Uterus (tissue), 4 donors: ENCODE measurements around the gene TRIM77. TPM values are rescaled to one million over a fixed set of nuclear protein-coding genes. Genes with fewer than 3 reads are reported as not detected.
"Not testable (repeated sequence)": the region's sequence is repeated elsewhere in the genome, so short reads cannot be mapped to it uniquely, and the experiment has no call there.

Source experiments
- DNase-seq, 2 donors: peaks; one replicate each; pipeline ENCODE4 v3.0.0-alpha.2; 2019 to 2020
- H3K27ac ChIP-seq, 2 donors: fragments of 200-600 bp; sonication (generic); 1 replicate in 1 of 2; 2 replicates in 1 of 2; pipeline ENCODE4 v1.5.1; 2016 to 2018
- H3K27me3 ChIP-seq, 2 donors: fragments of 200-600 bp; sonication (generic); one replicate each; pipeline ENCODE4 v1.5.1; 2018 to 2019; ENCODE audit warnings: control low read depth in 1 of 2
- H3K36me3 ChIP-seq, 2 donors: fragments of 200-600 bp; sonication (generic); one replicate each; pipeline ENCODE4 v1.5.1; 2019; ENCODE audit warnings: control low read depth in 1 of 2
- H3K4me1 ChIP-seq, 2 donors: fragments of 200-600 bp; sonication (generic); one replicate each; pipeline ENCODE4 v1.5.1; 2018 to 2019; ENCODE audit warnings: control low read depth in 1 of 2
- H3K4me3 ChIP-seq, 2 donors: fragments of 200-600 bp; sonication (generic); 1 replicate in 1 of 2; 2 replicates in 1 of 2; pipeline ENCODE4 v1.5.1; 2018 to 2019; ENCODE audit warnings: mild to moderate bottlenecking in 1 of 2
- H3K9me3 ChIP-seq, 2 donors: fragments of 200-600 bp; sonication (generic); one replicate each; pipeline ENCODE4 v1.5.1; 2019; ENCODE audit warnings: control low read depth in 1 of 2
- POLR2A ChIP-seq, 2 donors: fragments of 450-650 bp; IDR thresholded peaks; one replicate each; pipeline ENCODE4 v1.6.1; 2016; ENCODE audit warnings: antibody characterized with exemption in 2 of 2, mild to moderate bottlenecking in 1 of 2, moderate library complexity in 1 of 2
- intact Hi-C: fragments of 100-400 bp; cut with DNase I; formaldehyde crosslinking; loops from one replicate; pipeline ENCODE4 v1.15.1; 2023; ENCODE audit warnings: low total_unique reads
- small RNA-seq: library from RNA; depleted of rRNA; stranded (forward); fragments of <200 nt; gene quantifications from one replicate; pipeline ENCODE3, GENCODE V24; 2016
- total RNA-seq, 4 donors: library from RNA; depleted of rRNA in 3 of 4; stranded (reverse); fragments of >200 nt in 3 of 4; gene quantifications; one replicate each; pipeline versions ENCODE4 v1.1.0 to v1.2.4, GENCODE V29; 2014 to 2023
- TF ChIP-seq, protein P1 (sequence below), 4 experiments: fragments of 200-600 bp in 2 of 4; fragments of 450-650 bp in 2 of 4; sonication (generic) in 2 of 4; IDR thresholded peaks; one replicate each; pipeline ENCODE4 v1.5.1; 2016 to 2019; ENCODE audit warnings: antibody characterized with exemption in 4 of 4, mild to moderate bottlenecking in 2 of 4, moderate library complexity in 1 of 4
- donor health status: DM: yes; HTN: yes; CAD: no.

TRIM77 gene
- total RNA-seq, 4 donors from 2014 or later = not detected

DNA sequence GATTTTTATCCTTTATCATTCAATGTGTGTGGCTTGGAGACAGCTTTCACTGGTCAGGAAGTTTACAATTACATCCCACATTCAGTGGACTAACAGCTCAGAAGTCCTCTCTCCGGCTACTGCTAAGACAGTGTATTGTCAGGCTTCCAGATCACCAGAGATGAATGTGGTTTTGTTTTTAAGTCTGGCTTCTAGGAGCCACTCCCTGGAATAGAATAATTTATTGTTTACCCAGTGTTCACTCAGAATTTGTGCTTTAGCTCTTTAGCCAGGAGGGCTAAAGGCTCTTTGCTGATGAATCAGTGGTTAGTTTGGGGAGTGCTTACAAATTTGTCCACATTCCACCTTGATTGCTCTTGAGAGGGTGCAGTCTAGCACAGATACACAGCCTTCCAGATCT, 26.5 kb downstream of the TRIM77 start:
- Histone ChIP-seq H3K27ac (no peak overlapping the region), H3K9me3 (no peaks in the 10 kb centered on the region), H3K4me1 (no peaks in the 10 kb centered on the region), H3K36me3 (no peaks in the 10 kb centered on the region), H3K4me3 (no peak overlapping the region), H3K27me3 (no peaks in the 10 kb centered on the region)
- intact Hi-C loops = no loop called here
- DNase-seq = no peak
- TF ChIP-seq POLR2A (IDR thresholded peaks at IDR 0.05) = no peak

DNA sequence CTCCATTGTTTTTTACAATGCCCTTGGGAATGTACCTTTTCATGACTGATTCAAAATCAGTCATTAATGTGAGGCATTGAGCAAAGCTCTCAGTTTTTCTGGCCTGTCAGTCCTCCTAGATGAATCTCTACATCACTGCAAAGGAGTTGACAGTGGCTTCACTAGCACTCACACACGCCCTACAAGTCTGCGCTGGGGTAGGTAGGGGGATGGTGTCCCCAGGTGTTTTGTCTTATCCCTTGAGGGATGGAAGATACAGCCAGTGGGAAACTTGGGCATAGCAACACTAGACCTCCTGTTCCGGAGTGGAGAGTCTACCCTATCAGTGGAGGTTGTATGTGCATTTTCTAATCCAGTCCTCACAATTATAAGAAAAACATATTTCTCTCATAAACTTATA, 27.0 kb downstream of the TRIM77 start:
- no peak overlapping the region for H3K27ac ChIP-seq
- TF ChIP-seq POLR2A (IDR thresholded peaks at IDR 0.05) = no peak
- TF ChIP-seq, protein P1, sequence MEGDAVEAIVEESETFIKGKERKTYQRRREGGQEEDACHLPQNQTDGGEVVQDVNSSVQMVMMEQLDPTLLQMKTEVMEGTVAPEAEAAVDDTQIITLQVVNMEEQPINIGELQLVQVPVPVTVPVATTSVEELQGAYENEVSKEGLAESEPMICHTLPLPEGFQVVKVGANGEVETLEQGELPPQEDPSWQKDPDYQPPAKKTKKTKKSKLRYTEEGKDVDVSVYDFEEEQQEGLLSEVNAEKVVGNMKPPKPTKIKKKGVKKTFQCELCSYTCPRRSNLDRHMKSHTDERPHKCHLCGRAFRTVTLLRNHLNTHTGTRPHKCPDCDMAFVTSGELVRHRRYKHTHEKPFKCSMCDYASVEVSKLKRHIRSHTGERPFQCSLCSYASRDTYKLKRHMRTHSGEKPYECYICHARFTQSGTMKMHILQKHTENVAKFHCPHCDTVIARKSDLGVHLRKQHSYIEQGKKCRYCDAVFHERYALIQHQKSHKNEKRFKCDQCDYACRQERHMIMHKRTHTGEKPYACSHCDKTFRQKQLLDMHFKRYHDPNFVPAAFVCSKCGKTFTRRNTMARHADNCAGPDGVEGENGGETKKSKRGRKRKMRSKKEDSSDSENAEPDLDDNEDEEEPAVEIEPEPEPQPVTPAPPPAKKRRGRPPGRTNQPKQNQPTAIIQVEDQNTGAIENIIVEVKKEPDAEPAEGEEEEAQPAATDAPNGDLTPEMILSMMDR (IDR thresholded peaks at IDR 0.05) = no peak
- no peaks in the 10 kb centered on the region for H3K9me3 ChIP-seq
- no peaks in the 10 kb centered on the region for H3K4me1 ChIP-seq
- intact Hi-C loops = no loop called here
- H3K27me3 ChIP-seq = no peaks in the 10 kb centered on the region
- no peak for DNase-seq
- no peak overlapping the region for H3K4me3 ChIP-seq
- H3K36me3 ChIP-seq = no peaks in the 10 kb centered on the region

DNA sequence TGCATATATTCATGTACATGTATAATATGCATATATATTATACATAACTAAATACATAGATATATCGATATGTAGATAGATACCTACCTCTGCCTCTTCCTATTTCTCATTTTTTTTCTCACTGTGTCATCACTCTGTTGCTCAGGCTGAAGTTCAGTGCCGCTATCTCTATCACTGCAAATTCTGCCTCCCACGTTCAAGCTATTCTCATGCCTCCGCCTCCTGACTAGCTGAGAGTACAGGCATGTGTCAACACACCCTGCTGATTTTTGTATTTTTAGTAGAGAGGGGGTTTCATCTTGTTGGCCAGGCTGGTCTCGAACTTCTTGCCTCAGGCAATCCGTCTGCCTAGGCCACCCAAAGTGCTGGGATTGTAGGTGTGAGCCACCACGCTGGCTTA, 31.3 kb downstream of the TRIM77 start:
- H3K36me3 ChIP-seq, intact Hi-C loops, H3K9me3 ChIP-seq, H3K4me1 ChIP-seq, DNase-seq, H3K4me3 ChIP-seq, H3K27ac ChIP-seq, H3K27me3 ChIP-seq: not testable (repeated sequence)

DNA sequence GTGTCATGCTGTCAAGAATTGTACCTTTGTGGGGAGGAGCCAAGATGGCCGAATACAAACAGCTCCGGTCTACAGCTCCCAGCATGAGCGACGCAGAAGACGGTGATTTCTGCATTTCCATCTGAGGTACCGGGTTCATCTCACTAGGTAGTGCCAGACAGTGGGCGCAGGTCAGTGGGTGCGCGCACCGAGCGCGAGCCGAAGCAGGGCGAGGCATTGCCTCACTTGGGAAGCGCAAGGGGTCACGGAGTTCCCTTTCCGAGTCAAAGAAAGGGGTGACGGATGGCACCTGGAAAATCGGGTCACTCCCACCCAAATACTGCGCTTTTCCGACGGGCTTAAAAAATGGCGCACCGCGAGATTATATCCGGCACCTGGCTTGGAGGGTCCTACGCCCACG, 34.1 kb downstream of the TRIM77 start:
- H3K4me3 ChIP-seq, H3K9me3 ChIP-seq, DNase-seq, H3K27ac ChIP-seq, H3K27me3 ChIP-seq, intact Hi-C loops, H3K36me3 ChIP-seq, H3K4me1 ChIP-seq: not testable (repeated sequence)

DNA sequence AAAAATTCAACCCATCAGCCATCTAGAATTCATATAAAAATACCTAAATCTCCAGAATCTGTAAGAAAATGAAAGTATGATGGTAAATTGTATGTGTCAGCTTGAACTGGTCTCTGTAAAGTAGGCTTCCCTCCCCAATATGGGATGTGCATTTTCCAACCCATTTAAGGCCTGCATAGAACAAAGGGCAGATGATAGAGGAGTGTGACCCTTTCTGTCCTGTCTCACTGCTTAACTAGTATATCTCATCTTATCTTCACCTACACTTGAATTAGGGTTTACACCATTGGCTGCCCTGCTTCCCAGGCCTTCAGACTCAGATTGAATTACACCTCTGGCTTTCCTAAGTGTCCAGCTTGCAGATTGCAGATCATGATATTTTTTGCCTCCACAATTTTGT, 40.7 kb downstream of the TRIM77 start:
- H3K36me3 ChIP-seq, H3K27ac ChIP-seq, H3K4me3 ChIP-seq, H3K4me1 ChIP-seq, intact Hi-C loops, H3K27me3 ChIP-seq, DNase-seq, H3K9me3 ChIP-seq: not testable (repeated sequence)

Small RNA genes lying within 50 kb of the gene (small RNA-seq; reads per million reads assigned to genes)
- not detected for gene AP003122.3

Other genes starting within 250 kb of the TRIM77 start
- 10 to 100 TPM; 12.3 to 58.4 (median 27.9) TPM for gene NOX4, start 218.9 kb upstream of the TRIM77 start, total RNA-seq
- gene TRIM49, start 98.3 kb downstream of the TRIM77 start, total RNA-seq = not detected
- not detected for gene TRIM64B, start 168.2 kb downstream of the TRIM77 start, total RNA-seq
- not detected for gene TRIM49D1, start 211.9 kb downstream of the TRIM77 start, total RNA-seq
- gene TRIM49D2, start 213.8 kb downstream of the TRIM77 start, total RNA-seq = not detected